Stomach (tissue), 9 donors: ENCODE measurements around the gene HECW1. TPM values are rescaled to one million over a fixed set of nuclear protein-coding genes. Genes with fewer than 3 reads are reported as not detected.

Experiments
- DNase-seq, 2 donors: peaks; one replicate each; pipeline versions ENCODE4 v3.0.0 to v3.0.0-alpha.2; 2013 to 2019
- H3K27ac ChIP-seq, 5 donors: fragments of 200-600 bp in 4 of 5; sonication (generic) in 4 of 5; one replicate each; pipeline ENCODE4 v1.5.1; 2013 to 2019; ENCODE audit warnings: mild to moderate bottlenecking in 1 of 5, moderate library complexity in 1 of 5
- H3K27me3 ChIP-seq, 3 donors: fragments of 200-600 bp; sonication (generic); one replicate each; pipeline ENCODE4 v1.5.1; 2017 to 2019; ENCODE audit warnings: mixed run types in 1 of 3
- H3K36me3 ChIP-seq, 4 donors: fragments of 200-600 bp; sonication (generic); 1 replicate in 3 of 4; 2 replicates in 1 of 4; pipeline ENCODE4 v1.5.1; 2016 to 2019
- H3K4me1 ChIP-seq, 4 donors: fragments of 200-600 bp; sonication (generic); one replicate each; pipeline ENCODE4 v1.5.1; 2016 to 2019
- H3K4me3 ChIP-seq, 4 donors: fragments of 200-600 bp; sonication (generic) in 3 of 4; one replicate each; pipeline ENCODE4 v1.5.1; 2016 to 2019; ENCODE audit warnings: mild to moderate bottlenecking in 1 of 4
- H3K9me3 ChIP-seq, 4 donors: fragments of 200-600 bp; sonication (generic); one replicate each; pipeline ENCODE4 v1.5.1; 2016 to 2019
- CTCF ChIP-seq, 7 experiments: fragments of 450-650 bp in 4 of 7; fragments of 200-600 bp in 3 of 7; sonication (generic) in 3 of 7; IDR thresholded peaks; one replicate each; pipeline ENCODE4 v1.5.1; 2016 to 2019; ENCODE audit warnings: antibody characterized with exemption in 7 of 7, control low read depth in 2 of 7, mild to moderate bottlenecking in 1 of 7
- EP300 ChIP-seq: sonication (generic); formaldehyde crosslinking; IDR thresholded peaks from one replicate; pipeline ENCODE4 v1.6.1; 2017; ENCODE audit warnings: antibody characterized with exemption
- POLR2A ChIP-seq, 4 donors: fragments of 450-650 bp; IDR thresholded peaks; one replicate each; pipeline ENCODE4 v1.6.1; 2016; ENCODE audit warnings: antibody characterized with exemption in 4 of 4, control low read depth in 2 of 4, mild to moderate bottlenecking in 1 of 4, moderate library complexity in 1 of 4
- POLR2AphosphoS5 ChIP-seq, 3 donors: sonication (generic); formaldehyde crosslinking; IDR thresholded peaks; one replicate each; pipeline ENCODE4 v1.6.1; 2016; ENCODE audit warnings: antibody characterized with exemption in 3 of 3
- WGBS, 5 donors: extraction: QIAGEN DNeasy Blood & Tissue Kit in 3 of 5; methylation state at CpG; one replicate each; pipeline versions ENCODE4 v1.1.5 to v1.1.7; 2013 to 2018; 5-methylcytosine and 5-hydroxymethylcytosine counted together
- intact Hi-C: fragments of 100-400 bp; cut with DNase I; formaldehyde crosslinking; loops from one replicate; pipeline ENCODE4 v1.15.1; 2023; ENCODE audit warnings: low total_unique reads
- polyA plus RNA-seq, 3 donors: library from polyadenylated mRNA; stranded (reverse); fragments of 200-250 nt; gene quantifications; one replicate each; pipeline ENCODE4 v1.2.3, GENCODE V29; 2013
- total RNA-seq, 5 donors: library from RNA; depleted of rRNA; stranded (reverse); fragments of >200 nt; gene quantifications; one replicate each; pipeline versions ENCODE4 v1.1.0 to v1.2.3, GENCODE V29; 2014 to 2016
- donor health status: healthy with polysubstance abuse.
- donor health status: Bipolar disorder and iron deficiency.
- donor health status: healthy.

Gene HECW1
- total and polyA plus RNA-seq, 8 donors: 0.29 to 11.1 (median 1.4) TPM; not detected in 1

GRCh38 chr7:43229801-43230200, 117.4 kb downstream of the HECW1 start:
- Histone ChIP-seq H3K36me3 (no peaks in the 10 kb centered on the region), H3K27ac (no peak overlapping the region), H3K27me3 (peaks cover 0 to 3% (median 0%) of the 10 kb centered on the region in 3 donors), H3K4me1 (no peaks in the 10 kb centered on the region), H3K4me3 (no peak overlapping the region), H3K9me3 (no peaks in the 10 kb centered on the region)
- no peak for TF ChIP-seq CTCF (IDR thresholded peaks at IDR 0.05)
- no peak for TF ChIP-seq POLR2AphosphoS5 (IDR thresholded peaks at IDR 0.05)
- TF ChIP-seq EP300: no peak
- TF ChIP-seq POLR2A (IDR thresholded peaks at IDR 0.05): no peak
- no peak for DNase-seq
- 75 to 87% (median 80%) methylated on average over 5 of the region's 5 CpGs for WGBS, 5 donors
- intact Hi-C loops: no loop called here

GRCh38 chr7:43232366-43232765, 119.9 kb downstream of the HECW1 start:
- intact Hi-C loops: no loop called here
- Histone ChIP-seq H3K27ac (no peak overlapping the region), H3K4me1 (no peaks in the 10 kb centered on the region), H3K36me3 (no peaks in the 10 kb centered on the region), H3K4me3 (no peak overlapping the region), H3K27me3 (peaks cover 0 to 3% (median 0%) of the 10 kb centered on the region in 3 donors), H3K9me3 (no peaks in the 10 kb centered on the region)
- no peak for DNase-seq
- TF ChIP-seq CTCF (IDR thresholded peaks at IDR 0.05) (no peak), POLR2A (IDR thresholded peaks at IDR 0.05) (no peak), POLR2AphosphoS5 (IDR thresholded peaks at IDR 0.05) (no peak), EP300 (no peak)
- 73 to 86% (median 85%) methylated on average over 2 of the region's 2 CpGs for WGBS, 5 donors

DNA sequence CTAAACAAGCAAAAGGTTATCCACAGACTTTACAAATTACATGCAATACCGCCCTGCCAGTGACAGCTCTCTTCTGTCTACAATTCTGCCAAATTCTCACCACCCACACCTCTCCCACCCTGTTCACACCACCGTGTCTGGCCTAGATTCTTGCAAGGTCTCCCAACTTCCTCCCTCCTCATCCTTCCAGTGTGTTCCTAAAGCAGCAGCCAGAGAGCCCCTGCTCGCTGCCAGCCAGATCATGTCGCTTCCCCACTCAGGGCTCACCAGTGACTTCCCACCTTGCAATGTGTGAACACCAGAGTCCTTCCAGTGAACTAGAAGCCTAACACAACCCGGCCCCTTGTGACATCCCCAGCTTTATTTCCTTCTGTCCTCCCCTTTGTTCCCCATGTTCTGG, 121.6 kb downstream of the HECW1 start:
- Histone ChIP-seq H3K36me3 (no peaks in the 10 kb centered on the region), H3K4me1 (no peaks in the 10 kb centered on the region), H3K9me3 (no peaks in the 10 kb centered on the region), H3K4me3 (no peak overlapping the region), H3K27me3 (peaks cover 0 to 3% (median 0%) of the 10 kb centered on the region in 3 donors), H3K27ac (no peak overlapping the region)
- intact Hi-C loops: no loop called here
- WGBS, 5 donors: 58 to 66% (median 62%) methylated on average over 5 of the region's 5 CpGs
- no peak for DNase-seq
- TF ChIP-seq EP300: no peak
- TF ChIP-seq CTCF (IDR thresholded peaks at IDR 0.05): no peak
- no peak for TF ChIP-seq POLR2A (IDR thresholded peaks at IDR 0.05)
- no peak for TF ChIP-seq POLR2AphosphoS5 (IDR thresholded peaks at IDR 0.05)

- WGBS, 5 donors: 55 to 77% (median 70%) methylated on average over 4 of the region's 4 CpGs
These were observed 122.5 kb downstream of the HECW1 start for GRCh38 chr7:43234968-43235367.

More at GRCh38 chr7:43234968-43235367, 122.5 kb downstream of the HECW1 start:
- Histone ChIP-seq H3K9me3 (no peaks in the 10 kb centered on the region), H3K27me3 (peaks cover 0 to 2% (median 0%) of the 10 kb centered on the region in 3 donors), H3K36me3 (no peaks in the 10 kb centered on the region), H3K4me1 (no peaks in the 10 kb centered on the region), H3K4me3 (no peak overlapping the region), H3K27ac (no peak overlapping the region)
- intact Hi-C loops: no loop called here
- peak in 1 of 2 donors; percentile 15 for DNase-seq
- TF ChIP-seq CTCF (IDR thresholded peaks at IDR 0.05) (no peak), EP300 (no peak), POLR2A (IDR thresholded peaks at IDR 0.05) (no peak), POLR2AphosphoS5 (IDR thresholded peaks at IDR 0.05) (no peak)
